A549 (cell line): Measurements from ENCODE around the gene SLC16A7. TPM values are rescaled to one million over a fixed set of nuclear protein-coding genes. Genes with fewer than 3 reads are reported as not detected.

Experiments
- ATAC-seq, 2 experiments: fragments of 200-7000 bp in 1 of 2; fragments of >200 bp in 1 of 2; cut with Nextera tagmentation in 1 of 2; cut with Tn5 transposase in 1 of 2; 3 replicates each; pipeline versions ENCODE4 v1.8.0 to v1.9.1; 2018 to 2020; ENCODE audit warnings: mild to moderate bottlenecking in 1 of 2, moderate library complexity in 1 of 2
- CTCF ChIA-PET: fragments of 300-600 bp; sonication (Branson Sonifier 250); formaldehyde crosslinking; extraction: SDS; loops from one replicate; lab custom pipeline; 2021; ENCODE audit warnings: antibody characterized with exemption, inconsistent platforms; lab: Yijun Ruan, JAX
- POLR2A ChIA-PET: fragments of 350-600 bp; formaldehyde crosslinking; extraction: SDS; loops from one replicate; lab custom pipeline; 2021; ENCODE audit warnings: antibody characterized with exemption, inconsistent platforms; lab: Yijun Ruan, JAX
- DNase-seq, 2 experiments: peaks; one replicate each; pipeline versions ENCODE4 v3.0.0 to v3.0.0-alpha.2; 2011 to 2016; ENCODE audit warnings: low read depth in 1 of 2, low spot score in 1 of 2
- FAIRE-seq: peaks from 2 replicates; lab custom pipeline; 2011; peaks lifted over from hg19 to GRCh38; lab: Jason Lieb, UNC
- H3K27ac ChIP-seq, 2 experiments: fragments of >200 bp; sonication (Bioruptor Twin); formaldehyde crosslinking; 3 replicates each; pipeline ENCODE4 v1.5.1; 2016 to 2017
- H3K4me1 ChIP-seq: fragments of >200 bp; sonication (Bioruptor Twin); formaldehyde crosslinking; 3 replicates; pipeline ENCODE4 v1.6.1; 2016
- H3K4me2 ChIP-seq: fragments of >200 bp; sonication (Bioruptor Twin); formaldehyde crosslinking; 3 replicates; pipeline ENCODE4 v1.6.1; 2016
- H3K4me3 ChIP-seq: fragments of >200 bp; sonication (Bioruptor Twin); formaldehyde crosslinking; 3 replicates; pipeline ENCODE4 v1.5.1; 2016
- H3K9me3 ChIP-seq: fragments of >200 bp; sonication (Bioruptor Twin); formaldehyde crosslinking; 3 replicates; pipeline ENCODE4 v1.6.1; 2016
- BCL3 ChIP-seq: fragments of >200 bp; sonication (Bioruptor Twin); formaldehyde crosslinking; IDR thresholded peaks from 3 replicates; pipeline ENCODE4 v1.6.1; 2016
- CTCF ChIP-seq: fragments of >200 bp; sonication (Bioruptor Twin); formaldehyde crosslinking; IDR thresholded peaks from 3 replicates; pipeline ENCODE4 v1.5.1; 2016
- MAFK ChIP-seq: fragments of 450-650 bp; IDR thresholded peaks from 2 replicates; pipeline ENCODE4 v1.6.1; 2014; ENCODE audit not compliant: partially characterized antibody
- POLR2AphosphoS2 ChIP-seq: conservative IDR thresholded peaks from 2 replicates; pipeline ENCODE4 v1.6.1; 2012; ENCODE audit warnings: low read length, improper control_type of control experiment, inconsistent platforms
- RAD21 ChIP-seq, 2 experiments: fragments of >200 bp in 1 of 2; sonication (Bioruptor Twin) in 1 of 2; formaldehyde crosslinking in 1 of 2; IDR thresholded peaks in 1 of 2; conservative IDR thresholded peaks in 1 of 2; 2 replicates in 1 of 2; 3 replicates in 1 of 2; pipeline ENCODE4 v1.6.1; 2012 to 2018; ENCODE audit warnings: inconsistent platforms in 1 of 2
- SMC3 ChIP-seq: fragments of >200 bp; sonication (Bioruptor Twin); formaldehyde crosslinking; IDR thresholded peaks from 3 replicates; pipeline ENCODE4 v1.6.1; 2018; ENCODE audit warnings: inconsistent platforms
- WGBS: methylation state at CpG from one replicate; pipeline ENCODE4 v1.1.6; 2017; ENCODE audit errors: missing lambda C conversion rate; 5-methylcytosine and 5-hydroxymethylcytosine counted together
- polyA plus RNA-seq, 4 experiments: library from polyadenylated mRNA; depleted of rRNA in 3 of 4; stranded (reverse); fragments of >200 nt; fragmentation: RNase III in 1 of 4; extraction: RNeasy Plus Mini Kit Qiagen cat#74134 plus additional on column Dnase treatment in 1 of 4; gene quantifications; 2 replicates in 3 of 4; 3 replicates in 1 of 4; pipeline ENCODE4 v1.2.3, GENCODE V29; 2011 to 2017
- small RNA-seq, 6 experiments: library from RNA; depleted of rRNA; stranded (forward); fragments of <200 nt; gene quantifications; one replicate each; pipeline ENCODE3, GENCODE V24; 2012

The SLC16A7 gene
- polyA plus RNA-seq, 2 of the 4 experiments (the other 2 are of a cell fraction): 0.14 to 0.23 TPM

- ChIA-PET POLR2A (no interaction called here), CTCF (interaction anchor here (1.0 to 1.4 kb wide), 3 partner anchors 9 to 1294 kb away, joined by 3 to 5 read pairs (median 4); no protein-coding TSS in a partner anchor)
- DNase-seq (peak in 1 of 2 experiments; percentile 16), FAIRE-seq (peak; percentile 13), ATAC-seq (peak in 1 of 2 experiments; percentile 36; a peak in 1 of 6 replicates)
- Histone ChIP-seq H3K9me3 (no peaks in the 10 kb centered on the region; the same call in 2 of the 3 replicates), H3K4me2 (no peak overlapping the region), H3K27ac (no peak overlapping the region), H3K4me1 (no peaks in the 10 kb centered on the region), H3K4me3 (no peak overlapping the region)
- TF ChIP-seq MAFK (peak; percentile 50), RAD21 (conservative IDR thresholded peaks at IDR 0.05 in 1 of 2, IDR thresholded peaks at IDR 0.05 in 1 of 2) (peak in 1 of 2 experiments; percentile 23; a peak in 2 of 5 replicates), SMC3 (0 out of 3 replicates have a peak, but pooled peaks have one; percentile 9), POLR2AphosphoS2 (no peak), CTCF (peak; percentile 30; the same call in 2 of the 3 replicates), BCL3 (no peak)
- 32% methylated on average over 2 of the region's 2 CpGs for WGBS
Observed at GRCh38 chr12:59834659-59835474, 239.0 kb downstream of the SLC16A7 start.

Small RNAs within 50 kb of the gene (small RNA-seq; reads per million reads assigned to genes)
- gene AC079905.2 (0 reads per million in 6 experiments), gene RNU4-20P (0 reads per million in 6 experiments)
